22Rv1 (cell line): ENCODE data around the gene SFPQ.

ENCODE experiments used
- H3K27ac ChIP-seq: fragments of 450-650 bp; 2 replicates; pipeline ENCODE4 v1.5.1; 2017
- CTCF ChIP-seq: fragments of 450-650 bp; IDR thresholded peaks from 2 replicates; pipeline ENCODE4 v1.5.1; 2017; ENCODE audit warnings: mild to moderate bottlenecking
- ZFX ChIP-seq: fragments of 450-650 bp; IDR thresholded peaks from 2 replicates; pipeline ENCODE4 v1.6.1; 2017; ENCODE audit warnings: antibody characterized with exemption, borderline replicate concordance

The SFPQ gene

GRCh38 chr1:35222322-35223083 is 29.6 kb upstream of the SFPQ start:
- TF ChIP-seq ZFX: no peak
- no peak for TF ChIP-seq CTCF
- no peak overlapping the region for H3K27ac ChIP-seq

GRCh38 chr1:35220976-35221375 is 28.0 kb upstream of the SFPQ start:
- TF ChIP-seq CTCF (peak; percentile 33; the same call in 1 of the 2 replicates), ZFX (no peak)

GRCh38 chr1:35215346-35215745 is 22.4 kb upstream of the SFPQ start:
- TF ChIP-seq ZFX (no peak), CTCF (no peak)
- H3K27ac ChIP-seq: no peak overlapping the region

More at GRCh38 chr1:35220976-35221375, 28.0 kb upstream of the SFPQ start:
- H3K27ac ChIP-seq: no peak overlapping the region

- H3K27ac ChIP-seq: no peak overlapping the region
- TF ChIP-seq CTCF (no peak), ZFX (no peak)
These were observed 18.1 kb upstream of the SFPQ start for GRCh38 chr1:35211120-35211414.

GRCh38 chr1:35210321-35211119 is 17.6 kb upstream of the SFPQ start:
- TF ChIP-seq ZFX (no peak), CTCF (no peak)

GRCh38 chr1:35203295-35203694 is 10.3 kb upstream of the SFPQ start:
- no peak for TF ChIP-seq CTCF
- no peak for TF ChIP-seq ZFX
- no peak overlapping the region for H3K27ac ChIP-seq

More at GRCh38 chr1:35210321-35211119, 17.6 kb upstream of the SFPQ start:
- H3K27ac ChIP-seq: no peak overlapping the region
